ENCODE results near the gene SHC2.
A peak's percentile ranks its signal among the peaks of the same experiment; 100 is the strongest.
"Not testable (repeated sequence)": the region's sequence is repeated elsewhere in the genome, so short reads cannot be mapped to it uniquely, and the experiment has no call there.

Gene SHC2

GRCh38 chr19:412356-413355 is 48.2 kb downstream of the SHC2 start:
- Mint-ChIP-seq H3K27me3 (ENCODE audit: low read depth) (peaks cover 5% of the 10 kb centered on the region), H3K27ac (peak overlapping the region in 2 of 3 experiments; percentile 70 to 84), H3K36me3 (ENCODE audit: low read depth) (no peaks in the 10 kb centered on the region), H3K4me1 (peaks cover 11% of the 10 kb centered on the region), H3K4me3 (peak overlapping the region; percentile 30 to 55 (median 52)), H3K9me3 (no peaks in the 10 kb centered on the region)
- no peak for TF ChIP-seq CTCF (IDR thresholded peaks at IDR 0.05; ENCODE audit: unreplicated experiment in 3 of 3)

GRCh38 chr19:411723-412355 is 49.0 kb downstream of the SHC2 start:
- Mint-ChIP-seq H3K9me3 (no peaks in the 10 kb centered on the region), H3K27ac (no peak overlapping the region), H3K4me1 (peaks cover 11% of the 10 kb centered on the region), H3K36me3 (ENCODE audit: low read depth) (no peaks in the 10 kb centered on the region), H3K27me3 (ENCODE audit: low read depth) (peaks cover 5% of the 10 kb centered on the region), H3K4me3 (peak overlapping the region; percentile 19 to 41 (median 23))
- no peak for TF ChIP-seq CTCF (IDR thresholded peaks at IDR 0.05; ENCODE audit: unreplicated experiment in 3 of 3)

GRCh38 chr19:411121-411722 is 49.6 kb downstream of the SHC2 start:
- H3K36me3 Mint-ChIP-seq (ENCODE audit: low read depth); H3K27me3 Mint-ChIP-seq (ENCODE audit: low read depth); H3K27ac Mint-ChIP-seq; H3K9me3 Mint-ChIP-seq: not testable (repeated sequence)
- Mint-ChIP-seq H3K4me1 (peaks cover 11% of the 10 kb centered on the region), H3K4me3 (peak overlapping the region; percentile 19 to 41 (median 23))

- Mint-ChIP-seq H3K36me3 (ENCODE audit: low read depth) (no peaks in the 10 kb centered on the region), H3K27me3 (ENCODE audit: low read depth) (peaks cover 5% of the 10 kb centered on the region), H3K4me1 (peaks cover 12% of the 10 kb centered on the region), H3K9me3 (no peaks in the 10 kb centered on the region), H3K4me3 (peak overlapping the region in 1 of 3 experiments; percentile 37), H3K27ac (no peak overlapping the region)
- TF ChIP-seq CTCF (IDR thresholded peaks at IDR 0.05; ENCODE audit: unreplicated experiment in 3 of 3): no peak
Measured at GRCh38 chr19:410243-410781, 50.5 kb downstream of the SHC2 start.

- H3K27me3 Mint-ChIP-seq (ENCODE audit: low read depth): peaks cover 5% of the 10 kb centered on the region
- H3K36me3 Mint-ChIP-seq (ENCODE audit: low read depth): no peaks in the 10 kb centered on the region
- H3K9me3 Mint-ChIP-seq: no peaks in the 10 kb centered on the region
- H3K4me1 Mint-ChIP-seq: peaks cover 15% of the 10 kb centered on the region
- H3K27ac Mint-ChIP-seq: peak overlapping the region; percentile 71 to 84 (median 81)
- peak overlapping the region; percentile 92 to 94 (median 92) for H3K4me3 Mint-ChIP-seq
- no peak for TF ChIP-seq CTCF (IDR thresholded peaks at IDR 0.05; ENCODE audit: unreplicated experiment in 3 of 3)
Measured at GRCh38 chr19:409516-410242, 51.2 kb downstream of the SHC2 start.

All from nephron (organoid).